Thyroid gland (tissue), 4 donors: ENCODE results near the gene ZER1. TPM values are rescaled to one million over a fixed set of nuclear protein-coding genes. Genes with fewer than 3 reads are reported as not detected.
"Not testable (repeated sequence)": the region's sequence is repeated elsewhere in the genome, so short reads cannot be mapped to it uniquely, and the experiment has no call there.

Source experiments
- DNase-seq, 2 donors: peaks; one replicate each; pipeline ENCODE4 v3.0.0-alpha.2; 2019
- H3K27ac ChIP-seq, 3 donors: fragments of 200-600 bp; sonication (generic); 1 replicate in 2 of 3; 2 replicates in 1 of 3; pipeline ENCODE4 v1.5.1; 2016 to 2019; ENCODE audit warnings: mild to moderate bottlenecking in 1 of 3, moderate library complexity in 1 of 3
- H3K27me3 ChIP-seq: fragments of 200-600 bp; sonication (generic); one replicate; pipeline ENCODE4 v1.5.1; 2019
- H3K36me3 ChIP-seq, 2 donors: fragments of 200-600 bp; sonication (generic); one replicate each; pipeline ENCODE4 v1.5.1; 2016 to 2019
- H3K4me1 ChIP-seq, 2 donors: fragments of 200-600 bp; sonication (generic); one replicate each; pipeline ENCODE4 v1.5.1; 2017 to 2019
- H3K4me3 ChIP-seq, 3 donors: fragments of 200-600 bp; sonication (generic); replicated peaks in 1 of 3; 1 replicate in 2 of 3; 2 replicates in 1 of 3; pipeline ENCODE4 v1.5.1; 2016; ENCODE audit warnings: mild to moderate bottlenecking in 1 of 3
- H3K9me3 ChIP-seq: fragments of 200-600 bp; sonication (generic); one replicate; pipeline ENCODE4 v1.5.1; 2017
- POLR2A ChIP-seq, 2 donors: fragments of 450-650 bp; IDR thresholded peaks; one replicate each; pipeline ENCODE4 v1.6.1; 2017; ENCODE audit warnings: antibody characterized with exemption in 2 of 2, mild to moderate bottlenecking in 2 of 2, moderate library complexity in 1 of 2
- WGBS, 2 donors: methylation state at CpG; one replicate each; pipeline ENCODE4 v1.1.5; 2017; 5-methylcytosine and 5-hydroxymethylcytosine counted together
- intact Hi-C: fragments of 100-400 bp; cut with DNase I; formaldehyde crosslinking; loops from one replicate; pipeline ENCODE4 v1.15.1; 2023
- total RNA-seq, 4 donors: library from RNA; depleted of rRNA; stranded (reverse); fragments of >200 nt; gene quantifications; one replicate each; pipeline ENCODE4 v1.2.3, GENCODE V29; 2016
- TF ChIP-seq, protein P1 (sequence below), 6 experiments: fragments of 200-600 bp in 3 of 6; fragments of 450-650 bp in 3 of 6; sonication (generic) in 3 of 6; IDR thresholded peaks; one replicate each; pipeline ENCODE4 v1.5.1; 2016 to 2019; ENCODE audit warnings: antibody characterized with exemption in 6 of 6, mild to moderate bottlenecking in 2 of 6, inconsistent platforms in 1 of 6, moderate library complexity in 1 of 6

The ZER1 gene
- total RNA-seq, 4 donors from 2014 or later, result 45.1 to 129 (median 70.2) TPM

GRCh38 chr9:128786681-128787601 lies 15.2 kb upstream of the ZER1 start, which contains the start of gene TBC1D13:
TSS of gene TBC1D13 (plus strand) at chr9:128787253. CDS start at chr9:128787354, 101 bp downstream.
- 19% methylated on average over 21 to 26 of the region's 64 CpGs for WGBS, 2 donors
- peak within 1 kb of the TSS; percentile 59 to 97 (median 92) for H3K4me3 ChIP-seq

DNA sequence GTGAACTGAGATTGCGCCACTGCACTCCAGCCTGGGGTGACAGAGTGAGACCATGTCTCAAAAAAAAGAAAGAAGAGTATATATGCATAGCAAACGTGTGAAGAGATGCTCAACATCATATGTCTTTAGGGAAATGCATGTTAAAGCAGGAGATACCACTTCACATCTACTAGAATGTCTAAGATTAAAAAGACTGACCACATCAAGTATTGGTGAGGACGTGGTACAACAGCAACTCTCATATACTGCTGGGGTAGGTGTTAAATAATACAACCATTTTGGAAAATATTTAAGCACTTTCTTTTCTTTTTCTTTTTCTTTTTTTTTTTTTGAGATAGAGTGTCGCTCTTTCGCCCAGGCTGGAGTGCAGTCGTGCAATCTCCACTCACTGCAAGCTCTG lies 13.7 kb upstream of the ZER1 start:
- intact Hi-C loops, result no loop called here
- Histone ChIP-seq H3K27me3 (no peaks in the 10 kb centered on the region), H3K36me3 (no peaks in the 10 kb centered on the region), H3K9me3 (no peaks in the 10 kb centered on the region), H3K4me1 (peaks cover 8 to 12% of the 10 kb centered on the region in 2 donors), H3K27ac (no peak overlapping the region), H3K4me3 (no peak overlapping the region)
- no peak for DNase-seq
- WGBS, 2 donors, result 92 to 95% methylated on average over 6 of the region's 6 CpGs
- TF ChIP-seq, protein P1, sequence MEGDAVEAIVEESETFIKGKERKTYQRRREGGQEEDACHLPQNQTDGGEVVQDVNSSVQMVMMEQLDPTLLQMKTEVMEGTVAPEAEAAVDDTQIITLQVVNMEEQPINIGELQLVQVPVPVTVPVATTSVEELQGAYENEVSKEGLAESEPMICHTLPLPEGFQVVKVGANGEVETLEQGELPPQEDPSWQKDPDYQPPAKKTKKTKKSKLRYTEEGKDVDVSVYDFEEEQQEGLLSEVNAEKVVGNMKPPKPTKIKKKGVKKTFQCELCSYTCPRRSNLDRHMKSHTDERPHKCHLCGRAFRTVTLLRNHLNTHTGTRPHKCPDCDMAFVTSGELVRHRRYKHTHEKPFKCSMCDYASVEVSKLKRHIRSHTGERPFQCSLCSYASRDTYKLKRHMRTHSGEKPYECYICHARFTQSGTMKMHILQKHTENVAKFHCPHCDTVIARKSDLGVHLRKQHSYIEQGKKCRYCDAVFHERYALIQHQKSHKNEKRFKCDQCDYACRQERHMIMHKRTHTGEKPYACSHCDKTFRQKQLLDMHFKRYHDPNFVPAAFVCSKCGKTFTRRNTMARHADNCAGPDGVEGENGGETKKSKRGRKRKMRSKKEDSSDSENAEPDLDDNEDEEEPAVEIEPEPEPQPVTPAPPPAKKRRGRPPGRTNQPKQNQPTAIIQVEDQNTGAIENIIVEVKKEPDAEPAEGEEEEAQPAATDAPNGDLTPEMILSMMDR (IDR thresholded peaks at IDR 0.05), result no peak
- TF ChIP-seq POLR2A (IDR thresholded peaks at IDR 0.05), result no peak

More at GRCh38 chr9:128786681-128787601, 15.2 kb upstream of the ZER1 start, which contains the start of gene TBC1D13:
- TF ChIP-seq, protein P1 (IDR thresholded peaks at IDR 0.05), result peak in 1 of 6 experiments; percentile 19
- peak in 1 of 2 donors; percentile 58 for TF ChIP-seq POLR2A (IDR thresholded peaks at IDR 0.05)
- intact Hi-C loops, result no loop called here
- H3K4me1 ChIP-seq, result peaks cover 8 to 12% of the 10 kb centered on the region in 2 donors
- H3K9me3 ChIP-seq, result no peaks in the 10 kb centered on the region
- peaks cover 7 to 13% of the 10 kb centered on the region in 2 donors for H3K36me3 ChIP-seq
- no peaks in the 10 kb centered on the region for H3K27me3 ChIP-seq
- peak within 1 kb of the TSS; percentile 63 to 86 (median 64) for H3K27ac ChIP-seq
- peak; percentile 88 to 92 for DNase-seq

- Histone ChIP-seq H3K27ac (no peak overlapping the region), H3K27me3 (no peaks in the 10 kb centered on the region), H3K9me3 (no peaks in the 10 kb centered on the region), H3K4me3 (no peak overlapping the region), H3K36me3 (no peaks in the 10 kb centered on the region), H3K4me1 (peaks cover under 1 to 5% of the 10 kb centered on the region in 2 donors)
- intact Hi-C loops, result no loop called here
- WGBS, 2 donors, result 91 to 96% methylated on average over 1 of the region's 1 CpG
- DNase-seq, result no peak
- TF ChIP-seq, protein P1 (IDR thresholded peaks at IDR 0.05), result no peak
- TF ChIP-seq POLR2A (IDR thresholded peaks at IDR 0.05), result no peak
These were observed 10.9 kb upstream of the ZER1 start for GRCh38 chr9:128782669-128783068.

DNA sequence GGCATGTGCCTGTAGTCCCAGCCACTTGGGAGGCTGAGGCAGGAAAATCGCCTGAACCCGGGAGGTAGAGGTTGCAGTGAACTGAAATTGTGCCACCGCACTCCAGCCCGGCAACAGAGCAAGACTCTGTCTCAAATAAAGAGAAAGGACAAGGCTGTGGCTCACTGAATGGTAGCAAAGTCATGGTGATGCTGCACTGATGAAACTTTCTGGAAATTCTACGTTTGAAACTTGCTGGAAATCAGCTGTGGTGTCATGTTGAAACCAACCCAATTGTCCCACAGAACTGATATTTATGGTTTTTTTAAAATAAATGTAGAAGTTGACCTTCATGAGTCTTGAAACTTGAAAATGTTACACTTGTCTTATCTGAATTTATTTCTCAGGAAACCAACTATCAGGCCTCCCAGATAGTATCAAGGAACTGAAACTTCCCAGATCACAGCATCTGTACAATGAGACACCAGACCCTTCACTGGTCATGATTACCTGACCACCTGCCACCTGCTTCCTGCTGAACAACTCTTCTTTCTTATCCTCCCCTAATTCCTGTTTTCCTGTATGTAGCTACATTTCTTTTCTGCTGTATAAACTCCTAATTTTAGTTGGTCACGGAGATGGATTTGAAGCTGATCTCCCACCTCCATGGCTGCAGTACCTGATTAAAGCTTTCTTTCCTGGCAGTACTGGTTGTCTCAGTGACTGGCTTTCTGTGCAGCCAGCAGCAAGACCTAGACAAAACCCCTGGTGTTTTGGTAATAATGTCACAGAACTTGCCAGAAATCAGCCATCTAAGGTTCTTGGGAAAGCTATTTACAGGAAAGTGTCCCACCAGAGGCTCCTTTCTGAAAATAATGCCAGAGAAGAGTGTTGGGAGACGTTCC lies 9.7 kb upstream of the ZER1 start:
- TF ChIP-seq, protein P1 (IDR thresholded peaks at IDR 0.05), result no peak
- no peak for TF ChIP-seq POLR2A (IDR thresholded peaks at IDR 0.05)
- Histone ChIP-seq H3K36me3 (no peaks in the 10 kb centered on the region), H3K27ac (no peak overlapping the region), H3K4me1 (peaks cover 0 to 2% of the 10 kb centered on the region in 2 donors), H3K27me3 (no peaks in the 10 kb centered on the region), H3K4me3 (no peak overlapping the region), H3K9me3 (no peaks in the 10 kb centered on the region)
- DNase-seq, result no peak
- intact Hi-C loops, result no loop called here
- WGBS, 2 donors, result 83 to 85% methylated on average over 7 of the region's 7 CpGs

- WGBS, 2 donors, result 95 to 96% methylated on average over 8 to 9 of the region's 27 CpGs
These were observed 8.4 kb upstream of the ZER1 start for GRCh38 chr9:128780093-128780492.

More at GRCh38 chr9:128780093-128780492, 8.4 kb upstream of the ZER1 start:
- intact Hi-C loops, H3K27ac ChIP-seq, H3K27me3 ChIP-seq, H3K9me3 ChIP-seq, H3K4me1 ChIP-seq, DNase-seq, H3K4me3 ChIP-seq, H3K36me3 ChIP-seq: not testable (repeated sequence)
